Measurements from ENCODE around the gene WRNIP1. TPM values are rescaled to one million over a fixed set of nuclear protein-coding genes. Genes with fewer than 3 reads are reported as not detected.

Gene WRNIP1
- total and polyA plus RNA-seq, 2 of the 8 experiments (the other 6 are each of a cell fraction or from before 2014, with no cell fraction given), result 38.2 to 39.2 TPM

DNA sequence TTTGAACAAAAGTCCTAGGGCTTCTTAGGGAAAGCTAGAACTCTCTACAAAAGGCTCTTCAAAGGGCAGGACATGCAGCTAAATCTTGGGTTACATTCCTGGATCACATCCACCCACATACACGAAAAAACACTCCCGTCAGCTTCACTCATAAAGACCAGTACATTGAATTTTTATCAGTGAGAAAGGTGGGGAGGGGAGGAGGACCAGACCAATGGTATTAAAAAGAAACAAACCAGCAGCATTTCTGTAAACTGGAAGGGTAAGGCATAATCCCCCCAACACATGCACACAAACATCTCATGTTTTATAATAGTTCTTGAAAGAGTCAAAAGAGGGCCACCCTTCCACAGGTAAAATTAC, 46.1 kb upstream of the WRNIP1 start:
- Histone ChIP-seq H3K9ac (replicated peaks in 1 of 4; ENCODE audit: extremely low read depth in 1 of 4, low read depth in 3 of 4, low read length in 3 of 4) (no peak overlapping the region), H3K56ac (replicated peaks; ENCODE audit: insufficient read length, low read depth, low read length) (no peak overlapping the region), H4K8ac (ENCODE audit: extremely low read depth, insufficient read depth, low read length) (no peak overlapping the region), H3K23ac (ENCODE audit: insufficient read length) (no peak overlapping the region), H3K23me2 (ENCODE audit: low read depth, low read length) (no peaks in the 10 kb centered on the region; the same call in 1 of the 2 replicates), H3K18ac (ENCODE audit: extremely low read depth, low read length) (no peak overlapping the region), H2BK20ac (ENCODE audit: low read length) (no peak overlapping the region), H4K91ac (replicated peaks; ENCODE audit: insufficient read length, low read length) (no peak overlapping the region), H3K36me3 (ENCODE audit: control insufficient read depth in 2 of 4, insufficient read depth in 4 of 4, low read length in 3 of 4) (no peaks in the 10 kb centered on the region), H3K79me1 (ENCODE audit: low read depth, low read length) (no peaks in the 10 kb centered on the region), H2BK5ac (ENCODE audit: low read depth, low read length) (no peak overlapping the region), H3K79me2 (ENCODE audit: control insufficient read depth in 1 of 2, insufficient read depth in 2 of 2, low read length in 2 of 2) (no peaks in the 10 kb centered on the region), H3K27ac (ENCODE audit: low read depth, low read length) (no peak overlapping the region), H3K4ac (replicated peaks; ENCODE audit: insufficient read length, low read depth, low read length) (no peak overlapping the region), H2AK5ac (ENCODE audit: low read depth, low read length) (no peak overlapping the region), H3K4me3 (ENCODE audit: extremely low read depth in 1 of 4, insufficient read depth in 2 of 4, low read depth in 3 of 4, low read length in 4 of 4) (no peak overlapping the region), H3K9me3 (ENCODE audit: insufficient read depth in 2 of 2, low read depth in 1 of 2, low read length in 1 of 2) (peaks cover 0 to 2% of the 10 kb centered on the region in 2 experiments; a peak in 1 of 4 replicates), H4K5ac (ENCODE audit: insufficient read length, low read depth, low read length) (no peak overlapping the region), H4K20me1 (replicated peaks in 1 of 2; ENCODE audit: control insufficient read depth in 1 of 2, insufficient read depth in 2 of 2, low read length in 2 of 2) (no peaks in the 10 kb centered on the region), H2AFZ (ENCODE audit: low read length) (0 out of 2 replicates have a peak overlapping the region, but pooled peaks have one; percentile 15), H3K14ac (ENCODE audit: insufficient read length) (no peak overlapping the region), H2BK120ac (replicated peaks; ENCODE audit: low read depth, low read length) (no peak overlapping the region), H3K4me1 (replicated peaks in 1 of 4; ENCODE audit: control insufficient read depth in 3 of 4, insufficient read depth in 4 of 4, low read length in 3 of 4) (0 out of 7 replicates have a peak, but pooled peaks cover 0 to 1% (median 0%) of the 10 kb centered on the region in 4 experiments), H3K27me3 (replicated peaks in 1 of 4; ENCODE audit: control insufficient read depth in 3 of 4, extremely low read depth in 1 of 4, insufficient read depth in 3 of 4, low read length in 3 of 4) (no peaks in the 10 kb centered on the region; a peak in 1 of 7 replicates), H2BK12ac (ENCODE audit: low read depth, low read length) (no peak overlapping the region), H2BK15ac (ENCODE audit: low read length) (no peak overlapping the region), H3K4me2 (ENCODE audit: insufficient read depth in 1 of 2, low read depth in 2 of 2, low read length in 2 of 2) (no peak overlapping the region)
- DNase-seq (ENCODE audit: low read depth in 1 of 2, low spot score in 2 of 2) (no peak), FAIRE-seq (no peak)
- TF ChIP-seq HDAC6 (IDR thresholded peaks at IDR 0.05; ENCODE audit: low read depth, low read length) (no peak), TBP (IDR thresholded peaks at IDR 0.05; ENCODE audit: low read depth, low read length) (no peak)
- TF ChIP-seq, protein P1, sequence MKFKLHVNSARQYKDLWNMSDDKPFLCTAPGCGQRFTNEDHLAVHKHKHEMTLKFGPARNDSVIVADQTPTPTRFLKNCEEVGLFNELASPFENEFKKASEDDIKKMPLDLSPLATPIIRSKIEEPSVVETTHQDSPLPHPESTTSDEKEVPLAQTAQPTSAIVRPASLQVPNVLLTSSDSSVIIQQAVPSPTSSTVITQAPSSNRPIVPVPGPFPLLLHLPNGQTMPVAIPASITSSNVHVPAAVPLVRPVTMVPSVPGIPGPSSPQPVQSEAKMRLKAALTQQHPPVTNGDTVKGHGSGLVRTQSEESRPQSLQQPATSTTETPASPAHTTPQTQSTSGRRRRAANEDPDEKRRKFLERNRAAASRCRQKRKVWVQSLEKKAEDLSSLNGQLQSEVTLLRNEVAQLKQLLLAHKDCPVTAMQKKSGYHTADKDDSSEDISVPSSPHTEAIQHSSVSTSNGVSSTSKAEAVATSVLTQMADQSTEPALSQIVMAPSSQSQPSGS (IDR thresholded peaks at IDR 0.05; ENCODE audit: low read length), result no peak
- ChIA-PET CTCF (ENCODE audit: partially characterized antibody) (interaction anchor here (1.0 to 1.3 kb wide), 4 partner anchors 16 to 31 kb away, joined by 3 to 5 read pairs (median 4); no protein-coding TSS in a partner anchor), POLR2A (ENCODE audit: partially characterized antibody) (no interaction called here)
- 94% methylated on average over 2 of the region's 2 CpGs; no CpG with 5 or more reads in 1 of the 2 experiments for WGBS, 2 experiments (ENCODE audit: extremely low coverage in 1 of 2, insufficient coverage in 1 of 2, insufficient read length in 1 of 2, insufficient replicate concordance in 2 of 2, low coverage in 1 of 2, low lambda C conversion rate in 2 of 2, missing lambda C conversion rate in 1 of 2)

All from H1 (cell line).